Right lobe of liver (tissue), 6 donors: ENCODE data around the gene REPS2. TPM values are rescaled to one million over a fixed set of nuclear protein-coding genes. Genes with fewer than 3 reads are reported as not detected.

ENCODE experiments used
- ATAC-seq, 4 donors: fragments of 200-7000 bp; cut with Tn5 transposase; one replicate each; pipeline ENCODE4 v1.9.1; 2020; ENCODE audit warnings: mild to moderate bottlenecking in 4 of 4, moderate library complexity in 4 of 4
- DNase-seq, 3 donors: peaks; one replicate each; pipeline ENCODE4 v3.0.0-alpha.2; 2020
- H3K27ac ChIP-seq, 3 donors: fragments of 200-600 bp; one replicate each; pipeline ENCODE4 v1.8.0; 2022
- H3K27me3 ChIP-seq, 2 donors: fragments of 200-600 bp; one replicate each; pipeline ENCODE4 v1.8.0; 2022
- H3K36me3 ChIP-seq, 4 donors: fragments of 200-600 bp; sonication (generic) in 1 of 4; one replicate each; pipeline versions ENCODE4 v1.5.1 to v1.8.0; 2017 to 2022; ENCODE audit warnings: control low read depth in 1 of 4
- H3K4me1 ChIP-seq, 4 donors: fragments of 200-600 bp; sonication (generic) in 1 of 4; one replicate each; pipeline versions ENCODE4 v1.5.1 to v1.8.0; 2017 to 2022; ENCODE audit warnings: control low read depth in 1 of 4
- H3K4me3 ChIP-seq, 3 donors: fragments of 200-600 bp; one replicate each; pipeline ENCODE4 v1.8.0; 2022
- H3K9me3 ChIP-seq, 4 donors: fragments of 200-600 bp; sonication (generic) in 1 of 4; one replicate each; pipeline versions ENCODE4 v1.5.1 to v1.8.0; 2017 to 2022; ENCODE audit warnings: control low read depth in 1 of 4
- CTCF ChIP-seq, 4 donors: fragments of 200-600 bp in 3 of 4; fragments of 450-650 bp in 1 of 4; IDR thresholded peaks; one replicate each; pipeline versions ENCODE4 v1.5.1 to v1.8.0; 2016 to 2022; ENCODE audit warnings: antibody characterized with exemption in 4 of 4, mild to moderate bottlenecking in 2 of 4
- POLR2A ChIP-seq: fragments of 450-650 bp; IDR thresholded peaks from one replicate; pipeline ENCODE4 v1.6.1; 2017; ENCODE audit warnings: antibody characterized with exemption, mild to moderate bottlenecking
- WGBS: methylation state at CpG from one replicate; pipeline ENCODE4 v1.1.6; 2018; ENCODE audit warnings: low coverage, low lambda C conversion rate; ENCODE audit not compliant: insufficient coverage; ENCODE audit errors: missing lambda C conversion rate; 5-methylcytosine and 5-hydroxymethylcytosine counted together
- intact Hi-C, 2 donors: fragments of 100-400 bp; cut with DNase I; formaldehyde crosslinking; loops; one replicate each; pipeline versions ENCODE4 v1.11.2 to v1.14.1; 2022
- total RNA-seq, 6 experiments: library from RNA; depleted of rRNA in 2 of 6; stranded (reverse); fragments of >200 nt in 2 of 6; fragmentation: NEBNext Ultra II Directional in 3 of 6; extraction: Animal tissue kit (Norgen Biotek cat#: 25700) in 3 of 6; gene quantifications; one replicate each; pipeline versions ENCODE4 v1.1.0 to v1.2.4, GENCODE V29; 2016 to 2023
- donor health status: DM: no; HTN: yes; CAD: no.
- donor health status: DM: no; HTN: no; CAD: no.
- donor health status: DM: no; HTN: no; CAD: no.
- donor health status: DM: no; HTN: yes; CAD: no.
- donor health status: DM: no; HTN: yes; CAD: no.

The REPS2 gene
- total RNA-seq, 6 experiments from 2014 or later, result 6.0 to 16.7 (median 13.1) TPM

DNA sequence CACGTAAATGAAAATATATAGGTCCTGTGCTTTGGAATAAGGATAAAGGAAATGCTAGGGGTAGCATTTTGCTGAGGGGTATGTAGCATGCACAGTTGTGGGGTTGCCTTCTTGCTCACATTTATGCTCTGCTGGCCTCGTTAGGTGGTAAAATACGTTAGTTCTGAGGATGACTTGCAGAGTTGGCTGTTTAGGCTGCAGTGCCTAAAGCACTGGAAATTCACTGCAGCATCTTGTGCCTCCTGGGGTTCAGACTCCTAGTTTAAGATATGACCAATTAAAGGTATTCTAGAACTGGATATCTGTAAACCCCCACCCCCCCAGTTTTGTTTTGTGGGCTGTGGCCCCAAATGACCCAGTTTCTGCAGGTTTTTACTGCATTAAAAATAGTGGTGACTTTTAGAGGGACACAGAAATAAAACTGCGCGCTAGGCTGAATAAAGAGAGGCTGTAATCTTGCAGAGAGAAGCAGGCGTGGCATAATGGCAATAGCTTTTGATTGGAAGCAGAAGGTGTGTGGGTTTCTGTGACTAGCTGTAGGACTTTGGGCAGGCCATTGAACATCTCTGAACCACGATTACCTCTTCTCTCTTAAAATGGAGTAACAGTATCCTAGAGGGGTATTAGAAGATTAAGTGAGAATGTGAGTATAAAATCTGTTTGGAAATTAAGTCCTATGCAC is 79.3 kb downstream of the REPS2 start:
- intact Hi-C loops, result no loop called here
- ATAC-seq, result no peak
- 55% methylated on average over 7 of the region's 7 CpGs for WGBS

GRCh38 chrX:17027931-17028330 is 81.5 kb downstream of the REPS2 start:
- Histone ChIP-seq H3K36me3 (no peaks in the 10 kb centered on the region), H3K4me3 (no peak overlapping the region), H3K27ac (no peak overlapping the region), H3K4me1 (no peaks in the 10 kb centered on the region), H3K9me3 (no peaks in the 10 kb centered on the region), H3K27me3 (no peaks in the 10 kb centered on the region)
- WGBS, result 20% methylated on average over 1 of the region's 2 CpGs
- ATAC-seq (no peak), DNase-seq (no peak)
- intact Hi-C loops, result no loop called here
- TF ChIP-seq POLR2A (no peak), CTCF (IDR thresholded peaks at IDR 0.05) (no peak)

More for the DNA sequence above, 79.3 kb downstream of the REPS2 start:
- no peak for DNase-seq
- Histone ChIP-seq H3K4me1 (no peaks in the 10 kb centered on the region), H3K27me3 (no peaks in the 10 kb centered on the region), H3K9me3 (no peaks in the 10 kb centered on the region), H3K27ac (no peak overlapping the region), H3K36me3 (no peaks in the 10 kb centered on the region), H3K4me3 (no peak overlapping the region)
- TF ChIP-seq POLR2A, result no peak
- no peak for TF ChIP-seq CTCF (IDR thresholded peaks at IDR 0.05)

DNA sequence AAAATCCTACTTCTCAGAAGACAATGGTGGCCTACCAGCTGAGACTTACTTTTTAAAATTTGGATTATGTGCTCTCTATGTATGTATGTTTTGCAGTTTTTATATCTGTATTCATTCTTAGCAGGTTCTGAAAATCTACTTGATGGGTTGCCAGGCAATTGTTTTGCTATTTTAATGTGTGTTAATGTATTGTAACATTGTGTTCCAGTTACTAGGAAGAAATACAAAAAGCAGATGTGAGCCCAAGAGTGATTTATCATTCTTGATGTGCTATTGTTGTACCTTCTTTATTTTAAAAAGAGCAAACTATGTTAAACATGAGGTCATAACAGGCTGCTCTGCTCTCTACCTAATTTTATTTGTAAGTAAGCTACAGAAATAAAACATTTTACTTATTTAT is 81.9 kb downstream of the REPS2 start:
- H3K27me3 ChIP-seq, result no peaks in the 10 kb centered on the region
- intact Hi-C loops, result no loop called here
- H3K4me1 ChIP-seq, result no peaks in the 10 kb centered on the region
- no peak overlapping the region for H3K27ac ChIP-seq
- no peak for TF ChIP-seq CTCF (IDR thresholded peaks at IDR 0.05)
- TF ChIP-seq POLR2A, result no peak
- ATAC-seq (no peak), DNase-seq (no peak)
- no peaks in the 10 kb centered on the region for H3K36me3 ChIP-seq
- H3K4me3 ChIP-seq, result no peak overlapping the region
- H3K9me3 ChIP-seq, result no peaks in the 10 kb centered on the region

DNA sequence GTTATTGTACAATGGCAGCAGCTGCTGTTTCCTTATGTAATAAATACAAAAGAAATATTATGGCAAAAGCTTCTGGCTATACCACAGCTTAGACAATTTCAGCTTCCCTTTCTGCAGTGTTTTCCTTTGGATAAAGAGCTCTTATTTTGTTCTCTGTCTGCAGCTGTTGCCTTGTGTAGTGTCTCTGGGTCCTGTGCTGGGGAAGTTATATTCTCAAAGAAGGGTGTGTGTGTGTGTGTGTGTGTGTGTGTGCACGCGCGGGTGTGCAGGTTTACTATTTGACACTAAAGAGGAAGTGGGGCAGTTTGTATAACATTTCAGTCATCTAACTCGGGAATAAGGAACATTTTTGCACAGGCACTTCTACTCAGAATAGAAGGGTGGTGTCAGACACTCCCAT is 83.6 kb downstream of the REPS2 start:
- Histone ChIP-seq H3K9me3 (no peaks in the 10 kb centered on the region), H3K27ac (no peak overlapping the region), H3K27me3 (no peaks in the 10 kb centered on the region), H3K4me1 (no peaks in the 10 kb centered on the region), H3K4me3 (no peak overlapping the region), H3K36me3 (no peaks in the 10 kb centered on the region)
- peak in 1 of 4 donors; percentile 19 for ATAC-seq
- 65% methylated on average over 4 of the region's 4 CpGs for WGBS
- TF ChIP-seq CTCF (IDR thresholded peaks at IDR 0.05), result no peak
- no peak for TF ChIP-seq POLR2A
- DNase-seq, result no peak
- intact Hi-C loops, result no loop called here
